Nephron progenitor cell (in vitro differentiated cells): ENCODE data around the gene RDH11.
"Not testable (repeated sequence)": the region's sequence is repeated elsewhere in the genome, so short reads cannot be mapped to it uniquely, and the experiment has no call there.

Source experiments
- DNase-seq: peaks from one replicate; pipeline ENCODE4 v3.0.0; 2021
- H3K27ac Mint-ChIP-seq: 2 replicates; pipeline ENCODE4 v1.8.0; 2021; ENCODE audit warnings: mild to moderate bottlenecking, moderate library complexity, mixed read lengths
- H3K27me3 Mint-ChIP-seq: 2 replicates; pipeline ENCODE4 v1.8.0; 2021; ENCODE audit warnings: mild to moderate bottlenecking, low read depth, mixed read lengths; ENCODE audit not compliant: poor library complexity
- H3K36me3 Mint-ChIP-seq: 2 replicates; pipeline ENCODE4 v1.8.0; 2021; ENCODE audit warnings: low read depth, mixed read lengths
- H3K4me1 Mint-ChIP-seq: 2 replicates; pipeline ENCODE4 v1.8.0; 2021; ENCODE audit warnings: mixed read lengths
- H3K4me3 Mint-ChIP-seq: 2 replicates; pipeline ENCODE4 v1.8.0; 2021; ENCODE audit warnings: mild to moderate bottlenecking, moderate library complexity, mixed read lengths
- H3K9me3 Mint-ChIP-seq: 2 replicates; pipeline ENCODE4 v1.8.0; 2021; ENCODE audit warnings: mild to moderate bottlenecking, moderate library complexity, mixed read lengths
- CTCF ChIP-seq: fragments of 200-600 bp; sonication (generic); IDR thresholded peaks from 2 replicates; pipeline ENCODE4 v1.5.0; 2021; ENCODE audit warnings: antibody characterized with exemption

The RDH11 gene

GRCh38 chr14:67710209-67710608 is 14.6 kb upstream of the RDH11 start:
- H3K27ac Mint-ChIP-seq, result no peak overlapping the region
- peaks cover 54% of the 10 kb centered on the region for H3K9me3 Mint-ChIP-seq
- no peak overlapping the region for H3K4me3 Mint-ChIP-seq
- peaks cover 9% of the 10 kb centered on the region for H3K27me3 Mint-ChIP-seq
- TF ChIP-seq CTCF, result no peak
- H3K36me3 Mint-ChIP-seq, result no peaks in the 10 kb centered on the region
- no peaks in the 10 kb centered on the region for H3K4me1 Mint-ChIP-seq
- DNase-seq, result no peak

GRCh38 chr14:67709796-67710195 is 14.2 kb upstream of the RDH11 start:
- H3K4me1 Mint-ChIP-seq, H3K27me3 Mint-ChIP-seq, H3K27ac Mint-ChIP-seq, H3K36me3 Mint-ChIP-seq, H3K4me3 Mint-ChIP-seq, DNase-seq: not testable (repeated sequence)
- H3K9me3 Mint-ChIP-seq, result peaks cover 54% of the 10 kb centered on the region

- H3K27me3 Mint-ChIP-seq, H3K4me3 Mint-ChIP-seq, DNase-seq, H3K36me3 Mint-ChIP-seq, H3K27ac Mint-ChIP-seq, H3K4me1 Mint-ChIP-seq: not testable (repeated sequence)
- H3K9me3 Mint-ChIP-seq, result peaks cover 54% of the 10 kb centered on the region
These were observed 13.8 kb upstream of the RDH11 start for GRCh38 chr14:67709346-67709745.

- no peaks in the 10 kb centered on the region for H3K4me1 Mint-ChIP-seq
- H3K27me3 Mint-ChIP-seq, result peaks cover 6% of the 10 kb centered on the region
These were observed 9.6 kb upstream of the RDH11 start for GRCh38 chr14:67705211-67705610.

GRCh38 chr14:67704484-67705089 is 9.0 kb upstream of the RDH11 start:
- Mint-ChIP-seq H3K27ac (no peak overlapping the region), H3K36me3 (no peaks in the 10 kb centered on the region), H3K9me3 (peaks cover 24% of the 10 kb centered on the region), H3K4me1 (no peaks in the 10 kb centered on the region), H3K4me3 (no peak overlapping the region), H3K27me3 (peaks cover 9% of the 10 kb centered on the region)
- no peak for DNase-seq
- TF ChIP-seq CTCF, result peak; percentile 68

More at GRCh38 chr14:67705211-67705610, 9.6 kb upstream of the RDH11 start:
- H3K27ac Mint-ChIP-seq, result no peak overlapping the region
- no peak for TF ChIP-seq CTCF
- DNase-seq, result no peak
- no peaks in the 10 kb centered on the region for H3K36me3 Mint-ChIP-seq
- H3K4me3 Mint-ChIP-seq, result no peak overlapping the region
- peaks cover 30% of the 10 kb centered on the region for H3K9me3 Mint-ChIP-seq

- H3K9me3 Mint-ChIP-seq, result peaks cover 18% of the 10 kb centered on the region
- no peak overlapping the region for H3K27ac Mint-ChIP-seq
- no peak for DNase-seq
- no peak for TF ChIP-seq CTCF
- no peaks in the 10 kb centered on the region for H3K4me1 Mint-ChIP-seq
- no peaks in the 10 kb centered on the region for H3K36me3 Mint-ChIP-seq
- peaks cover 9% of the 10 kb centered on the region for H3K27me3 Mint-ChIP-seq
- H3K4me3 Mint-ChIP-seq, result no peak overlapping the region
These were observed 8.4 kb upstream of the RDH11 start for GRCh38 chr14:67703997-67704396.

GRCh38 chr14:67701492-67701891 is 5.9 kb upstream of the RDH11 start, which contains the start of gene RDH12:
RDH12 (plus strand) TSS chr14:67701886; CDS start chr14:67722643, 20,757 bp downstream.
- H3K4me3 Mint-ChIP-seq, DNase-seq, H3K9me3 Mint-ChIP-seq, H3K27me3 Mint-ChIP-seq, H3K27ac Mint-ChIP-seq, H3K4me1 Mint-ChIP-seq, H3K36me3 Mint-ChIP-seq: not testable (repeated sequence)
